Measurements from ENCODE around the gene GRB10. TPM values are rescaled to one million over a fixed set of nuclear protein-coding genes. Genes with fewer than 3 reads are reported as not detected.

GRB10 gene
- total RNA-seq, 1 donor from 2014 or later: 131 TPM

DNA sequence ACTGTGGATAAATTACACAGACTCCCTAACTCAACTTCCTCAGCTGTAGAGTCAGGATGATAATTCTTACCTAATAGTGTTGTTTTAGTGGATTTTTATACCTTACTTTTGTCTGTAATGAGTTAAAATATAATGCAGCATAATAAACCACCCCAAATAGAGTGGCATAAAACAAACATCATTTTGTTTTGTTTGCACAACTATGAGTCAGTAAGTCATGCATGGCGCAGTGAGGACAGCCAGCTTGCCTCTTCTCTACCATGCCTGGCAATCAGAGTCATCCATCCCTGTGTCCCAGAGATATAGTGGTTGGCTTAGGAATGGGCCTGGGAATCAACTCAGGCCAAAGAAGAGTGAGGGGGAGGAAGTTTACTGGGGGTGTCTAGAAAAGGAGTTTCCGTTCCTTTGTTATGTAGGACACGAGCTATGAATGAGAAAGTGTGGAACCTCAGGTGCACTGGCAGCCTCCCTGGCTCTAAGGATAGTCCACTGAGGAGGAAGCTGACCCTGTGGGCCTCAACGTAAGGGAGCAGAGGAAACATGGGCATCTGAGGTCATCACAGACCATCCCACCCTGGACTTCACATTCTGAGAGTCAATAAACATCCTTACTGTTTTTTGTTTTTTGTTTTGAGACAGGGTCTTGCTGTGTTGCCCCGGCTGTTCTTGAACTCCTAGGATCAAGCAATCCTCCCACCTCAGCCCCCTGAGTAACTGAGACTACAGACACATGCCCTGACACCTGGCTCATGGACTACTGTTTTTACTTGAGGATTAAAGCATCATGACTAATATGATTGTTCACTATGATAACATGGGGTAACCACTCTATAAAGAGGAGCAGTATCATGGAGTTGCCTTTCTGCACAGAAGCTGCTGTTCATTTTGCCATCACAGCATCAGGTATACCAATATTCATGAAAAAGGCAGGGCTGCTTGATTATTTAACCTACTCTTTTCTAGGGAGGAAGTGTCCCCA lies 21.0 kb upstream of the GRB10 start:
- no peak for DNase-seq (ENCODE audit: extremely low read depth, low read depth, low spot score)

DNA sequence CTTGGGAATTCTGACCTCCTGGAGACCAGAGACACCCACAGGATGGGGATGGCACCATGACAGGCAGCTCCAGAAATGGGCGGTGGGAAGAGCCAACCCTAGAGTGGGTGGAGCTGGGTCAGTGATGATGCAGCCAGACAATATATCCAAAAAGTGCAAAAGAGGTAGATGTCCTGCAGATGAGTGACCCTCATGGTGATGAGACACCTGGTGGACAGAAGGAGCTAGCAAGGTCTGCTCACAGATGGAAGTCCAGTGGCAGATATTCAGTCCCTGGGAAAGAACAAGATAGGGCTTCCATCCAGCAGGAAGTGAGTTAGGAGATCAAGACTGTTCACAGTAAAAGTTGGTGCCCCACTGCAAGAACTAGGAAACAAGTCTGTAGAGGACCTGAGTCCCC lies 19.2 kb upstream of the GRB10 start:
- DNase-seq (ENCODE audit: extremely low read depth, low read depth, low spot score): no peak

DNA sequence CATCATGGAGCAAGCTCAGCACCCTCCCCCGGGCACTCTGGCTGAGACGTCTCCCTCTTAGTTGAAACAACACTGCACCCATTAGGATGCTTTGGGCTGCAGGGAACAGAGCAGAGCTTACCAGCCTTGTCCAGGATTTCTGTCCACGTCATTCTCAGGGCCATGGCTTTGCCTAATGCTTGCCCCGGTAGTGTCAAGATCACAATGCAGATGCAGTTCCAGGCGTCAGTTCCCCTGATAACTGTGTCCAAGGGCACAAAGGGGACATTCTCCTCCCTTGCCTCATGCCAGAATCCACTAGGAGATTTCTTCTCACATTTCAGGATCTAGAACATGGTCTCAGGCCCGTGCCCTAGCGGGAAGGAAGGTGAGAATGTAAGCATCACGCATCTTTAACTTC lies 17.2 kb upstream of the GRB10 start:
- DNase-seq (ENCODE audit: extremely low read depth, low read depth, low spot score): no peak

DNA sequence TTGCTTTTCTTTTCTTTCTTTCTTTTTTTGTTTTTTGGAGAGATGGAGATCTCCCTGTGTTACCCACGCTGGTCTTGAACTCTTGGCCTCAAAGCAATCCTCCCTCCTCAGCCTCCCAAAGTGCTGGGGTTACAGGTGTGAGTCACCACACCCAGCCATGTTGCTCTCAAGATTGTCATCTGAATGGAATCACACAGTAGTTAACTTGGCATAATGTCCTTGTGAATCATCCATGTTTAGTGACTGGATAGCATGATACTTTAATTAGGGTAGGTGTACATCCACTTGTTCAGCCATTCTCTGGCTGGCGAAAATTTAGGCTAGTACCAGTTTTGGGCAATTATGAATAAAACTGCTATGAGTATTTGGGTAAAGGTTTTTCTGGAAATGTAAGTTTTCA lies 15.4 kb upstream of the GRB10 start:
- DNase-seq (ENCODE audit: extremely low read depth, low read depth, low spot score): no peak

DNA sequence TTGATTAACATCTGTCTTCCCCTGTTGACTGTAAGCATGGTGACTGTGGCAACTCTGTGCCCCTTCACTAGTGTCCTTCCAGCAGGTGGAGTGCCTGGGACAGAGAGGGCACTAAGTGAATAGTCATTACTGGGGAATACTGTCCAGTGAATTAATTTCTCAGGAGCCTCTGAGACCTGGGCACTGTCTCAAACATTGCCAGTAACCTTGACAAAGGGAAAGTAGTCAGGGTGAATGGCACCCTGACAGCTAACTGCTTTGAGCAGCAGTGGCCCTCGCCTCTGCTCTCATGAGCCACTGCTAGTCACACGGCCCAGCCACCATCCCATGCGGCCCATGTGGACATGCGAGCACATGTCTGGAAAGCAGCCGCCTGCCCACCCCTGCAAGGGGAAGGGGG lies 13.1 kb upstream of the GRB10 start:
- DNase-seq (ENCODE audit: extremely low read depth, low read depth, low spot score): no peak

DNA sequence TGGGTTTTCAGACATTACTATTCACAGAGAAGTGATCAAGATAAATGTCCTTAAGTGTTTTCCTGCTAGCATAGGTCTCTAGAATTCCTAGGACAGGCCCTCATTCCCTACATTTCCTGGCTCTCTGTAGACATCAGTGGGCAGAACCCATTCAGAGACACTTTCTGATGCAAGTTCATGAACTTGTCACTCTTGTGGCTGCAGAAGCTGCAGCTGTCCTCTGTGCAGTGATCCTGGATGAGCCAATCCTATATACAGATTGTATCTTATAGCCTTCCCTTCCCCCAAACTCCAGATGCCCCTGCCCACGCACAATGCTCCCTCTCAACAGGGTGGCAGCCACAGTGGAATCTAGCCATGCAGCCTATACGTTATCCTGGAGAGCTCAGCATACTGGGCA lies 12.6 kb upstream of the GRB10 start:
- DNase-seq (ENCODE audit: extremely low read depth, low read depth, low spot score): no peak

DNA sequence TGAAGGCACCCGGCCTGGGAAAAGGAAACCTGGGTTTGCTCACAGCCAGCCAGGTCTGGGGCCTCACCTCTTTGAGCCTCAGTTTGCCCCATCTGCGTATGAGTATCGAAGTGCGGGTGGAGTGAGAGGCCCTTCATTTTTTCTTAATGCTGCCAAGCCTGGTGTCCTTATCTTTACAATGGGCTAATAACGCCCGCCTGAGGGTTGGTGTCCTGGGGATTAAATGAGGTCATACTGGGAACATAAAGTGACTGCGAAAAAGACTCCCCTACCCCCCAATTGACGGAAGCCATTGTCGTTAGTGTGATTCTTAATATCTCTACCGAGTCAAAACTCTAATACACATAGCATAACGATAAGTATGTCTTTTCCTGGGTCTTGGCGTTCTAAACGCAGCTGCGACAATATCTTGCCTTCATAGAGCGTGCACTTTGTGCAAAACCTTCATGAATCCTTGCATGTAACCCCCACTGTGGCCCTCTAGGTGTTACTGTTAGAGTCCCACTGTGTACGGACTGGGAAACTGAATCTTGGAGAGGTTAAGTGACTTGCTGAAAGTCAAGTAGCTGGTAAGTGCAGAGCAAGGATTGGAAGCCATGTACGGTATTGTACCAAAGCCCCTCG lies 11.4 kb upstream of the GRB10 start:
- DNase-seq (ENCODE audit: extremely low read depth, low read depth, low spot score): no peak

DNA sequence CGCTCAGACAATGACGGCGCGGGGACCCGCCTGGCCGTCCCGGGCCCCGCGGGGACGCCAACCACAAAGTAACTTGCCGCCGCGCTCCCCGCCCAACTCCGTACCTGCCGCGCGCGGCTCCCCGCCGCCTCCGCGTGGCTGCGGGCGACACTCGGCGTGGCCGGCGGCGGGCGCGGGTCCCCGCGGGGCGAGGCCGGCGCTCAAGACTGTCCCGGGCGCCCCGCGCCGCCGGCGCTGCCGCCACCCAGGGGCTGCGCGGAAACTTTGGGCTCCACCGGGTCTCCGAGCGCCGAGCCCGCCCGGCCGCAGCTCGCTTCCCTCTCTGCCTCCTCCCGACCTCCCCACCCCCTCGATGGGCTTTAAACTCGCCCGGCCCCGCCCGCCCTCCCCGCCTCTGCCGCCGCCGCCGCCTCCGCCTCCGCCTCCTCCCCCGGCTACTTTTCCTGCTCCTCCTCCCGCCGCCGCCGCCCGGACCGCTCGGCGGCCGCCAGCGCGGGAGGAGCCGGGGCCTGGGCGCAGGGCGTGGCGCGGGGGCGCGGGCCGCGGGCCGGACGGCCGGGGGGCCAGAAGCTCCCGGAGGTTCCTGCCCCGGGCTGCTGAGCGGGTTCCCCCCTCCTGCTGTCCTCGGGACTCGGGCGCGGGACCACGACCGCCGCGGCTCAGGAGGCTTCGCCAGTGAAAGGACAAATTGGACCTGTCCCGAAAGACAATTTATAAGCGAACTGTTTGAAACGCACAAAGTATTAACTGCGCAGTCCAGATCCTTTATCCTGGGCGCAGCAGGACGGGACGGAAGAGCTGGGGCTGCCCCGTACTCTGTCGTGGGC lies 10.6 kb upstream of the GRB10 start:
- DNase-seq (ENCODE audit: extremely low read depth, low read depth, low spot score): no peak

DNA sequence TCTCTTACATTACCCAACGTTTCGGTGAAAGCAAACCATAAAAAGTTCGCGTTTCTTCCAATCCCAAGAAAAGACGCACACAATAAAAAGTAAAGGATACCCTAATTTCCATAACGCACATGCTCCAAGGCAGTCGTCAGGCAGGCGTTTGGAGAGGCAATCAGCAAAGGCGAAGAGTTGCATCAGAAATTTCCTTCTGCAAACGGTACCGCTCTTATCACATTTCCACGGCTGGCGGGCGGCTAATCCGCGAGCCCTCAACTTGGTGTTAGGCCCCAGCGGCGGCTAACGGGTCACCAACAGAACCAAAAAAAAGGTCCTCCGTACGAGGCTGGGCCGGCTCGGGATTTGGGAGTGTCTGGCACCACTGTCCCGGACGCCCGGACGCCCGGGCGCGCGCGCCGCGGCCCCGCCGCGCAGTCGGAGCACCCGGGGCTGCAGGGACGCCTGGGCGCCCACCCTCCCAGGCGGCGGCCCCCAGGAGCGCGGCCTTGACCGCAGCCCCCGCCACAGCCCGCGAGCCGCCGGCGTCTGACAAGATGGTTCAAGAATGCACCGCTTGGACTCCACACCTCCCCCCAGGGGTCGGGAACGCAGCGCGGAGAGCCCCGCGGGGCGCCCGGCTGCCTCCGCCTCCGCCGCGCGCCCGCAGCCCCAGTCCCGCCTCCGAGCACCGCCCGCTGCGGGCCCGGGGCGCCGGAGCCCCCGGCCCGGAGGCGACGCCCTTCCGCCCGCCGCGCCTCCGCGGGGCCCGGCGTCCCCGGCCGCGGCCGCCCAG lies 9.8 kb upstream of the GRB10 start:
- DNase-seq (ENCODE audit: extremely low read depth, low read depth, low spot score): no peak

DNA sequence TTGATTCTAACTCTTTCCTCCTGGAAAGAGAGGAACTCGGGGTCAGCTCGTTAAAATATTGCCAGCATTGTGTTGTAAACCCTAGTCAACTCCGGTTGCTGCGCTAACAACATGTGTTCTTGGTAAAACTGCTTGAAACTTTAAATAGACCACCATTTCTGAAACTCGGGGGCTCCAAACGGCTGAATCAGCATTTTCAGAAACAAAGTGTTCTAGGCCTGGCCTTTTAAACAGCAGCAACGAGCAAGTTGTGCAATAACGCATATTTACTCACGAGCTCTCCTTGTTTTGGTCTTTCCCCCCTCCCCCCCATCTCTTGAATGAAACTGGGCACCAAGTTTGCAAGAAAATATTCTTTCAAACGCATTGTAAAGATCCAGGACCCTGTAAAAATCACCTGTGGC lies 9.2 kb upstream of the GRB10 start:
- no peak for DNase-seq (ENCODE audit: extremely low read depth, low read depth, low spot score)

DNA sequence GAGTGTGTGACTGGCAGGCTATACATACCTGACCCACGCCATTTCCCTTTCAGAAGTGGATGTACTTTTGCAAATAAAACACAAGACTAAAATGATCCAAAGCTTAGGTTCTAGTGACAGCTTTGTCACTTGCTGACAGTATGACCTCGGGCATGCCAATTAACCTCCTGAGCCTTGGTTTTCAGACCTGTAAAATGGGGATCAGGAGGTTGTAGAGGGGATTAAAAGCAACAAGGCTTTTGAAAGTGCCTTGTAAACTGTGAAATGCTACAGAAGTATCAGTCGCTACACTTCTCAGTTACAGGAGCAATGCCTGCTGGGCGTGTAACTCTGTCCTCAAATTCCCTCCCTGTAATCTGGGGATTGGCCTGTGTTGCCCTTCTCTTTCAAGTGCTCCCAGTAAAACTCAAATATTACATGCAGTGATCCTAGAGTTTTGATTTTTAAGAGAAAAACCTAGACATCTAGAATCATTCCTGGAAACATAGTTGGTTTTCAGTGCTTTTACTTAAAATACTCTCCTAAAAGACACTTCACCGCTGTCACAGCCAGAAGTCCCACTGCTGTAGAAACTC lies 8.8 kb upstream of the GRB10 start:
- DNase-seq (ENCODE audit: extremely low read depth, low read depth, low spot score): no peak

DNA sequence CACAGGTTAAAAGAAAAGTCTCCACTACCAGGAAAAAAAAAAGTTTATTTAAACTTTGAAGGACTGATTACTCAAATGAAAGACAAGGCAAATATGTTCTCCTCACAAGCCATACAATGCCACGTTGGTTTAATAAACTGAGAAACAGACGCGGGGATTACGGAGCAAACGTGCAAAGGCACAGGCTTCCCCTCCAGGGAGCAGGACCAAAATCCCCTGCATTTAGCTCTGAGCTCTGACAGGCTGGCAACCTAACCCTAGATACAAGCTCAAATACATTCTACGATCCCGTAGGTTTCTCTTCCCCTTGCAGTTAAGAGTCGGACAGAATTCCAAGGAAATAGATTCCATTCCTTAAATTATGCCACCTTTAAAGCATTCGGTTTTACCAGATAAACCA lies 7.7 kb upstream of the GRB10 start:
- DNase-seq (ENCODE audit: extremely low read depth, low read depth, low spot score): no peak

DNA sequence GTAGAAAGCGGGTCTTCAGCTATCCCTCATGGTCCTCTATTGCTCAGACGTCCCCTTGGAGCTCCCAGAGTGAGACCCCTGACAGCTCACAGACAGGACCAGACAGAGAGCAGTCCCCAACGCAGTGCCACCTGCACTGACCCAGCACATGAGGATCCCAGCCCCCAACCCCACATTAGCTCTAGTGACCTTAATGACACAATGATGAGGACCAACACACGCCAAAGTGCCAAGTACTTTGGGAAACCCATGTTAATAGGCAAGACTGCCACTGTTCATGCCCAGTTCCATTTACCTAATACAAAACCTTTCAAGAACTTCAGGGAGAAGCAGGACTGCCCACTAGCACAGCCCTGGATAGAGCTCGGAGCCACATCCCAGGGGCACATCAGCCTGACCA lies 5.7 kb upstream of the GRB10 start:
- DNase-seq (ENCODE audit: extremely low read depth, low read depth, low spot score): no peak

DNA sequence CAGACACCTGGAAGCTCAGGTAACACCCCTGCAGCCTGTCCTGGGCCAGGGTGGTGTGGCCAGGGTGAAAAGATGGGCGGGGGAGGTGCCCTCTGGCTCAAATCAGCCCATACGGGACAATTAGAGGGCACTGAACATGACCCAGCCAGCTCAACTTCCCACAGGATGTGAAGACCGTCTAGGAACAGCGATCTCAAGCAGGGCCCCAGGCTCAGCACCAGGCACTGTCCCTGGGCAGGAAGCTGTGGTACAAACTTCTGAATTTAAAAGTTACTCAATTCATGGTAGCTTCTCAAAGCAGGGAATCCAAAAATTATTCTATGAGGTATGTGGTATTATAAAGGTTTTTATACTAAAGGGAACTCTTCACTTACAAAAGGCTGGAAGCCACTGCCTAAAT lies 5.1 kb upstream of the GRB10 start:
- no peak for DNase-seq (ENCODE audit: extremely low read depth, low read depth, low spot score)

DNA sequence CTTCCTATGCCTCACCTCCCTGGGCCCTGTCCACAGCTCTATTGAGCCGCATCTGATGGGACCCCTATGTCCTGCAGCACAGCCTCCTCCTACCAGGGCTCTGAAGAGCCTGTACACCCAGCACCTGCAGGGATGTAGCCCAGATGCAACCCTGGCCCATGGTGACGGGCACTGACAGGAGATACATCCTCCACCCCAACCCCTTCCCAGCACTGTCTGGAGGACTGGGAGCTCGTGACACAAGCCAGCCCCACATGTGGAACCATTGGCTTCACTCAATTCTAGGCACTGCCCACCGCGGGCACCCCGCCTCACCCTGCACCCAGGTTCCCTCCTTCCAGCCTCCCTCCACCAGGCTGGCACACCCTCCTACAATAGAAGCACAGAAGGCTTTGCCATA lies 2.6 kb upstream of the GRB10 start:
- DNase-seq (ENCODE audit: extremely low read depth, low read depth, low spot score): no peak

DNA sequence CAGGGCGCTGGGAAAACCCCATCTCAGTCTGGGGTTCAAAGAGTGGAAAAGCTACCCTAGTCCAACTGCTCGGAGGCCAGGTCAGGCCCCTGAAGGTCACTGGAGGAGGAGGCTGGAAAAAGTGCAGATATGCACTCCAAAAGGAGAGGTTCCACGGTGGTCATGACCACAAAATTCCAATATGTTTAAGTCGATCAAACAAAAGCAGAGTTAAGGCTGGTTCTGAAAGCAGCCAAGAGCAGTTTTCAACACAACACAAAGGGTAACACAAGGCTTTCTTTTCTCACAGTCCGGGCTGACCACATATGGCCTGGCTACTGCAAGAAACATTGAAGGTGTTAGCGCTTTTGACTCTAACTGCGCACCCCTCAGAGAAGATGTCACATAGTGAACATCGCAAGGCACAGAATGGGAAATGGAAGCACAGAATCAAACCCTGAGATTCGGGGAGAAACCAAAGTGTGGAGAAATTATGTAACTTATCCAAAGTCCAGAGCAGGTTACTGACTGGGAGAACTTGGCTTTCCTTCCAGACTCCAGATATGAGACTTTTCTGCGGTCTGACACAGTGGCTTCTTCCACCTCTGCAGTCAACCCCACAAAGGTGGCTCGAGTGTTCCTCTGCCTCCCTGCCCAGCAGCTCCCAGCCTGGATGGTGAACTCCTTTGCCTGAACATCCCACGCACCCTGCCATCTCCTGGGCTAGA lies 1.3 kb upstream of the GRB10 start:
- no peak for DNase-seq (ENCODE audit: extremely low read depth, low read depth, low spot score)

DNA sequence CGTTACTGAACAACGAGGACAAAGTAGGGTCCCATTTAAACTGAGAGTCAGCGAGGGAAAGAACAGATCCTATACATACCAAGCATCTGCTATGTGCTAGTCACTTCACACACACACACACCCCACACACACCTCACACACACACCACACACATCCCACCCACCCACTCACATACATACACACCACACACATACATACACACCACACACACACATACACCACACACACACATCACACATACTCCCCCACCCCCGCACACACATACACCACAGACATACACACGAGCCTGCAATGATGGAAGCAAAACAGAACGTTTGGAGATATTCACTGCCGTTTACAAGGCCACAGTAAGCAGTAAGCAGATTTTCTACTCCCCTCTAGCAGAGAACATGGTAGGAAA lies 607 bp upstream of the GRB10 start:
- DNase-seq (ENCODE audit: extremely low read depth, low read depth, low spot score): no peak

DNA sequence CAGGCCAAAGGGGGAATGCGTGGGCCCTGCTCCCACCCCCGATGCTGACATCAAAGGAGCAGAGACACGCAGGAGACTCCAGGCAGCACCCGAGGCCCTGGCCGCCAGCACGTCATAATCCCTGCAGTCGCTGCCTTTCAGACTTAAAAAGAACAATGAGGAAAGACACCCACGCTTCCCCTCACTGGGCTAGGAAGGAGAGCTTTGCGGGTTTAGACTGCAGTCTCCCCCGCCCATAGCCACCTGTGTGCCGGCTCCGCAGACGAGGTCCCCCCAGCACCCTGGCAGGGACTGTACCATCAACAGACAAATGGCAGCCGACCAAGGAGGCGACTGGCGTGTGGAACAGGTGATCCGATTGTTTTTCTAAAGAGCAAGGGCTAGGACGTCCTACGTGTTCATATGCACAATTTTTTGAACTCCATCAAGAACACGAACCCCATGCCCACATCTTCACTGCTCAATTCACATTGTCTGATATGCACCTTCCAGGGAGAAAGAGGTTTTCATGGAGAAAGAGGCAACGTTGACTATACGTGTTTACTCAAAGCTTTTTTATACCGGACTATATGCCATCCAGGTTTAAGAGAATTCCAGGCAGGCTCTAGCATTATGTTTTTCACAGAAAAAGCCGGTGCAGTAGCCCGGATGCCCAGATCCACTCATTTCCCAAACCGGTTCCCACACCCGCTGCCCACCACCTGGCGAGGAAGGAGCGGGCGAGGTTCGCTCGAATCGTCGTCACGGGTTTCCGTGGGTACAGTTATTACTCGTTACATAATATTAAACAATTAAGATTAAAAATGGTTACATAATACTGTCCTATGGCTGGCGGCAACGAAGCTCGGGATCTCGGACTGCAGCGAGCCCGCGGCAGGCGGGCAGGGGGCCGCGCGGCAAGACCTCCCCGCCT lies 1.1 kb downstream of the GRB10 start:
- no peak for DNase-seq (ENCODE audit: extremely low read depth, low read depth, low spot score)

DNA sequence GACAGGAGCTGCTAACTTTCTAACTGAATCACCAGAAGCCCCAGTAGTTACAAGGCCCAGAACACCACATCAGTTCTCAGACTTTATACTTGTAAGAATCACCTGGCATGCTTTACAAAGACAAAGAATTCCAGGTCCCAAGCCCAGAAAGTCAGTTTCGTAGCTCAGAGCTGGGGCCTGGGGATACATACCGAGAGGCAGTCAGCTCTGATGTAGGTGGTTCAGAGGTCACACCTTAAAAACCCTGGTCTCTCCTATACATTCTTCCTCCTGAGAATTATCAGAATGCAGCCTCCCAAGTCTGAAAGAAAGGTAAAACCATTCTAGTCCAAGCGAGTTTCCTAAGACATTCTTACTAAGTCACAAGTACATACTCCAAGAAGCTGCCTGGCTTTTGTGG lies 2.3 kb downstream of the GRB10 start:
- no peak for DNase-seq (ENCODE audit: extremely low read depth, low read depth, low spot score)
